ENCODE data around the gene PLXNA2. TPM values are rescaled to one million over a fixed set of nuclear protein-coding genes. Genes with fewer than 3 reads are reported as not detected.

Gene PLXNA2
- total RNA-seq, 2 experiments from 2014 or later: 0.04 TPM; not detected in 1

DNA sequence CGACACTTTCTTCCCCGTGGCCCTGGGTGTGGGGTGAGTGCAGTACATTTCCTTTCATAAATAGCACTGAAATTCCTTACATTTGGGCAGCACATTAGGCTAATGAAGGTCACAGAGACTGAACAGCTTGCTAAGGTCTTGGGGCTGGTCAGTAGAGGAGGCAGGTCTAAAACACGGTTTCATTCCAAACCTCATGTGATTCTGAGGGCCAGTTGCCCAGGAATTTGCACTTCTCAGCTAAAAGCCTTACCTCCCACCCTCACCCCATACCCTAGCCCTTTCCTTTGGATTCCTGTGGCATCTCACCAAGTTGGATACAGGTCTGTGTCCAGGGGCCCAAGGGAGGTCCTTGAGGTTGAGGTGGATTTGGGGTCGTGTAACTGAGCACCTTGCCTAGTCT lies 185.4 kb downstream of the PLXNA2 start:
- peaks cover 9% of the 10 kb centered on the region for H3K27me3 Mint-ChIP-seq
- CTCF ChIA-PET: no interaction called here

DNA sequence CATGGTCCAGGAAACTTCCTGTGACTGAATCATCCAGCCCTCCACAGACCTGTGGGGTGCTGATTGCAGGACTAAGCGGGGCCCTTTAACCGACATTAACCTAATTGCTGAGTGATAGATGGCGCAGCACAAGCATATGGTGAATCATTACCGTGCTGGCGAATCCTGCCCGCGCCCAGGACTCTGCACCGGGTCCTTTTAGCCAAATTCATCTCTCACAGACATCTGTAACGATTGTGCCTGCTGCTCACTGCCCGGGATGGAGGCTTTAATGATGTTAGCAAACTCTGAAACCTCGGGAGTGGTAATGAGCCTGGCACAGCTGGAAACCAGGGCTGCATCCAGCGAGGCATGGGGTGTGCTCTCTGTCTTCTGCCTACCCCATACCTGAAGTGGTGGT lies 185.9 kb downstream of the PLXNA2 start:
- Mint-ChIP-seq H3K36me3 (ENCODE audit: low read depth) (no peaks in the 10 kb centered on the region), H3K27me3 (peaks cover 9% of the 10 kb centered on the region), H3K4me3 (no peak overlapping the region), H3K27ac (no peak overlapping the region), H3K9me3 (ENCODE audit: low read depth) (no peaks in the 10 kb centered on the region), H3K4me1 (no peaks in the 10 kb centered on the region)
- intact Hi-C loops (cut with DNase I, micrococcal nuclease): no loop called here
- DNase-seq (no peak), ATAC-seq (no peak)
- POLR2A ChIA-PET: no interaction called here
- CTCF ChIA-PET: no interaction called here

More for the DNA sequence above, 185.4 kb downstream of the PLXNA2 start:
- Mint-ChIP-seq H3K4me3 (no peak overlapping the region), H3K36me3 (ENCODE audit: low read depth) (no peaks in the 10 kb centered on the region), H3K9me3 (ENCODE audit: low read depth) (no peaks in the 10 kb centered on the region), H3K4me1 (no peaks in the 10 kb centered on the region), H3K27ac (no peak overlapping the region)
- intact Hi-C loops (cut with DNase I, micrococcal nuclease): no loop called here
- POLR2A ChIA-PET: no interaction called here
- DNase-seq: no peak
- ATAC-seq: no peak

DNA sequence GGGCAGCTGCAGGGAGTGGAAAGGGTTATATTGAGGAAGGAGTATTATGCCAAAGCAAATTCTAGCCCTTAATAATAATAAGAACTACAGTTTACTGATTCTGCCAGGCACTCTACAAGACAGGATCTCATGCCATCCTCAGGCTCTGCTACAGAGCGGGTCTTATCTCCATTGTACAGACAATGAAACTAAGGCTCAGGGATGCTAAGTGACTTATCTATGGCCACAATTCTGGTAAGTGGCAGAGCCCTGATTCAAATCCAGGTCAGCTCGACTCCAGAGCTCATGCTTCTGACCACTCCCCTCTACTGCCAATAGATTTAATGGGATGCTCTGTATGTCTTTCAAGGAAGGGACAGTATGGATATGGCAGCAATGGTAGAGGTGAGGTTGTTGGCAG lies 187.1 kb downstream of the PLXNA2 start:
- Mint-ChIP-seq H3K27me3 (peaks cover 7% of the 10 kb centered on the region), H3K4me1 (no peaks in the 10 kb centered on the region), H3K9me3 (ENCODE audit: low read depth) (no peaks in the 10 kb centered on the region), H3K36me3 (ENCODE audit: low read depth) (no peaks in the 10 kb centered on the region), H3K4me3 (no peak overlapping the region), H3K27ac (no peak overlapping the region)
- DNase-seq (no peak), ATAC-seq (no peak)
- ChIA-PET CTCF (interaction anchor here (1.0 kb wide), 1 partner anchor 29 kb away, joined by 4 read pairs; no protein-coding TSS in a partner anchor), POLR2A (no interaction called here)
- intact Hi-C loops (cut with DNase I, micrococcal nuclease): no loop called here

- intact Hi-C loops (cut with DNase I, micrococcal nuclease): no loop called here
- Mint-ChIP-seq H3K27me3 (peaks cover 7% of the 10 kb centered on the region), H3K36me3 (ENCODE audit: low read depth) (no peaks in the 10 kb centered on the region), H3K4me3 (no peak overlapping the region), H3K9me3 (ENCODE audit: low read depth) (no peaks in the 10 kb centered on the region), H3K27ac (no peak overlapping the region), H3K4me1 (no peaks in the 10 kb centered on the region)
- ChIA-PET POLR2A (no interaction called here), CTCF (interaction anchor here (0.7 to 1.1 kb wide), 2 partner anchors 57 to 347 kb away, joined by 3 read pairs; no protein-coding TSS in a partner anchor)
- ATAC-seq (no peak), DNase-seq (no peak)
These were observed 188.6 kb downstream of the PLXNA2 start for GRCh38 chr1:208055535-208055934.

DNA sequence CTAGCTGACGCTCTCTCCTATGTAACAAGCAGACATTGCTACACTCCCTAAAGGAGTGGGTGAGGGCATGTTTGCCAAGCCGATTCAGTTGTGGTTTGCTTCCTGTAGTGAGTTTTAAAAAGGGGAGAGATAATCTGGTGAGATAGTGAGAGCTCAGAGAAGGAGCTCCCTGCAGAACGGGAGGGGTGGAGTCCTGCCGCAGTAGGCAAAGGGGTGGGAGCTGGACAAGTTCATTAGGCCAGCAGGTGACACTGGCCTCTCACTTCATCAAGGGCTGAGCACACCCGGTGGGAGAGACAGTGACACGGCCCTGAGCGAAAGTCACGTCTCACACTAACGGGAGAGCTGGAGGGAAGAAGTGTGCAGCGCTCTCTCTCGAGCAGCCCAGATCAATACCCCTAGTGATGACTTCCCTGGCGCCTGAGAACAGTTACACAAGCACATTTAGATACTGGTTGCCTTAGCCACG lies 189.2 kb downstream of the PLXNA2 start:
- H3K36me3 Mint-ChIP-seq (ENCODE audit: low read depth): no peaks in the 10 kb centered on the region
- ATAC-seq (no peak), DNase-seq (no peak)
- H3K4me1 Mint-ChIP-seq: no peaks in the 10 kb centered on the region
- intact Hi-C loops (cut with DNase I, micrococcal nuclease): no loop called here
- H3K9me3 Mint-ChIP-seq (ENCODE audit: low read depth): no peaks in the 10 kb centered on the region
- POLR2A ChIA-PET: no interaction called here
- peaks cover 7% of the 10 kb centered on the region for H3K27me3 Mint-ChIP-seq
- H3K27ac Mint-ChIP-seq: no peak overlapping the region
- CTCF ChIA-PET: interaction anchor here (0.7 to 1.1 kb wide), 2 partner anchors 57 to 346 kb away, joined by 3 read pairs; no protein-coding TSS in a partner anchor
- no peak overlapping the region for H3K4me3 Mint-ChIP-seq

DNA sequence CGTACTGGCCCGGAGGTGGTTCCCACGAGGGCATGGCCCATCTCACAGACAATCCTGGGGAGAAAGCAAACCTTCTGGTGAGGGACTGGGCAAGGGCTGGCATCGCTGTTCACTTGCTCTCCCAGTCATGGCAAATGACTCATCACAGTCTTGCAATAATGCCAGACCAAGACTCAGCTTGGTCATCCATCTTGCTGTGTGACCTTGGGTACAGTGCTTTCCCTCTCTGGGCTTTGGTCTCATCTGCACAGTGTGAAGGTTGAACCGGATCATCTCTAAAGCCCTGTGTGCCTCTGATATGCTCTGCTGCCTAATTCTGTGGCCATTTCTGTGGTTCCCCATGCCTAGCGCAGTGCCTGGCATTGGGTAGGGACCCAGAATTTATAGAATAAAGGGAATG lies 189.7 kb downstream of the PLXNA2 start:
- peaks cover 7% of the 10 kb centered on the region for H3K27me3 Mint-ChIP-seq
- no peak for DNase-seq
- CTCF ChIA-PET: interaction anchor here (0.7 to 1.1 kb wide), 2 partner anchors 56 to 346 kb away, joined by 3 read pairs; no protein-coding TSS in a partner anchor
- no peaks in the 10 kb centered on the region for H3K36me3 Mint-ChIP-seq (ENCODE audit: low read depth)
- H3K9me3 Mint-ChIP-seq (ENCODE audit: low read depth): no peaks in the 10 kb centered on the region
- no peak overlapping the region for H3K27ac Mint-ChIP-seq
- H3K4me3 Mint-ChIP-seq: no peak overlapping the region
- no peak for ATAC-seq
- no peaks in the 10 kb centered on the region for H3K4me1 Mint-ChIP-seq
- POLR2A ChIA-PET: no interaction called here
- intact Hi-C loops (cut with DNase I, micrococcal nuclease): no loop called here

GRCh38 chr1:208053661-208054060 lies 190.5 kb downstream of the PLXNA2 start:
- ATAC-seq (no peak), DNase-seq (no peak)
- CTCF ChIA-PET: no interaction called here
- Mint-ChIP-seq H3K4me1 (peaks cover 2% of the 10 kb centered on the region), H3K9me3 (ENCODE audit: low read depth) (no peaks in the 10 kb centered on the region), H3K27ac (no peak overlapping the region), H3K36me3 (ENCODE audit: low read depth) (no peaks in the 10 kb centered on the region), H3K4me3 (no peak overlapping the region), H3K27me3 (peaks cover 7% of the 10 kb centered on the region)
- POLR2A ChIA-PET: no interaction called here
- intact Hi-C loops (cut with DNase I, micrococcal nuclease): no loop called here

DNA sequence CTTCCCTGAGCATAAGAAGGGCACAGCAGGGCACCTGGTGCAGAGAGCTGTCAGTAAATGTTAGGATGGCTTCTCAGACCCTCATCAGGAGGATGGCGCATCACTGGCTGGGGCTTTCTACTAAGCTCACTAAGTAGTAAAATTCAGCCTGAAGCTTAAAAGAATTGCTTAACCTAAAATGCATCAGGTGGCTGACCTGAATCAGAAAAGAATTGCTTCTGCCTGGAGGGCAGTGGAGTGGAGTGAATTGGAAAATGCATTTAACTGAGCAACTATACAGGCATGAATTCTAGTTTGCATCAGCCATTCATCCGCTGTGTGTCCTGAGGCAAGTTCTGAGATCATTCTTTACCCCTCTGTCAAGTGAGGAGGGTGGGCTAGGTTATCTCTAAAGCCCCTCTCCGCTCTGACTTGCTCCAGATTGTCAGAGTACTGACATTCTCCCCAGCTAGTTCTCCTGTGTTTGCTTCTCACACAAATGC lies 191.2 kb downstream of the PLXNA2 start:
- ATAC-seq: no peak
- POLR2A ChIA-PET: no interaction called here

DNA sequence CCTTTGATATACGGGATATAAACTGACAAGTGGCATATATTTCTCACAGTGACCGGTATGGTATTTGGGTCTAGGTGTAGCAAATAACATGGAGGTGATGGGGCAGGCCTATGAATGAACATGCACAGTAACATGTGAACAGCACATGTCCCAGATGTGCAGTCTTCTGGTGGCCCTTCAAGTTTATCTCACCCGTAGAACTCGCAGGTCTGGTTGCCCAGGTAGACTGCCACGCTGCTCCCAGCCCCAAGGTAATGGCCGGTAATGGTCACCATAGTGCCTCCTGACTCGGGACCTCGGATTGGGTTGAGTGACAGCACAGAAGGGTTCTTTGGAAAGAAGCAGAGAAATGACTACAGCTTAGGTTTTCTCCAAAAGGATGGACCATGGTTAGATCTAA lies 192.0 kb downstream of the PLXNA2 start:
- H3K9me3 Mint-ChIP-seq (ENCODE audit: low read depth): no peaks in the 10 kb centered on the region
- no peak overlapping the region for H3K4me3 Mint-ChIP-seq
- DNase-seq: no peak
- peaks cover 7% of the 10 kb centered on the region for H3K27me3 Mint-ChIP-seq
- H3K27ac Mint-ChIP-seq: no peak overlapping the region
- ChIA-PET CTCF (interaction anchor here (0.6 kb wide), 1 partner anchor 184 kb away, joined by 3 read pairs; no protein-coding TSS in a partner anchor), POLR2A (no interaction called here)
- ATAC-seq: no peak
- intact Hi-C loops (cut with DNase I, micrococcal nuclease): no loop called here
- H3K4me1 Mint-ChIP-seq: peaks cover 3% of the 10 kb centered on the region
- no peaks in the 10 kb centered on the region for H3K36me3 Mint-ChIP-seq (ENCODE audit: low read depth)

More for the DNA sequence above, 191.2 kb downstream of the PLXNA2 start:
- peaks cover 3% of the 10 kb centered on the region for H3K4me1 Mint-ChIP-seq
- DNase-seq: no peak
- no peak overlapping the region for H3K4me3 Mint-ChIP-seq
- H3K27me3 Mint-ChIP-seq: peaks cover 7% of the 10 kb centered on the region
- H3K27ac Mint-ChIP-seq: no peak overlapping the region
- CTCF ChIA-PET: interaction anchor here (0.6 kb wide), 1 partner anchor 185 kb away, joined by 3 read pairs; no protein-coding TSS in a partner anchor
- no peaks in the 10 kb centered on the region for H3K9me3 Mint-ChIP-seq (ENCODE audit: low read depth)
- intact Hi-C loops (cut with DNase I, micrococcal nuclease): no loop called here
- H3K36me3 Mint-ChIP-seq (ENCODE audit: low read depth): no peaks in the 10 kb centered on the region

- ChIA-PET POLR2A (no interaction called here), CTCF (no interaction called here)
- ATAC-seq (no peak), DNase-seq (no peak)
- H3K4me3 Mint-ChIP-seq: no peak overlapping the region
- H3K27ac Mint-ChIP-seq: no peak overlapping the region
- peaks cover 3% of the 10 kb centered on the region for H3K4me1 Mint-ChIP-seq
- H3K36me3 Mint-ChIP-seq (ENCODE audit: low read depth): no peaks in the 10 kb centered on the region
- H3K27me3 Mint-ChIP-seq: peaks cover 7% of the 10 kb centered on the region
- intact Hi-C loops (cut with DNase I, micrococcal nuclease): no loop called here
- no peaks in the 10 kb centered on the region for H3K9me3 Mint-ChIP-seq (ENCODE audit: low read depth)
These were observed 192.5 kb downstream of the PLXNA2 start for GRCh38 chr1:208051651-208052050.

DNA sequence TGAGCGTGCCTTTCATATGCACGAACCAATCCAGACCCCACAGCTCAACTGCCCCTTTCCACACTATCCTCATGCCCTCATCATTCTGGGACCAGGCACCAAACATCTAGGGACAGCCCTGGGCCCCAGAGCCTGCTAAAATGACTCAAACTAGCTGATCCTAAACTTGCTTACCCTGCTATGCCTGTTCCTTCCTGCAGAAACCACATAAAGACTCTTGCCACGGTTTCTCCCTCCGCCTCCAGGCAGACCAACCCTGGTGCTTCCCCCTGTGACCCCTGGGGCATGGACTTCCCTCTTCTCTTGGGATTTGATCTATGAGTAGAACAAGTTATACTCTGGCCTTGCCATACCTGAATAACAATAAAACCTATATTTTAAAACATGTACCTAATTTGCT lies 195.3 kb downstream of the PLXNA2 start:
- DNase-seq: no peak
- H3K4me1 Mint-ChIP-seq: peaks cover 8% of the 10 kb centered on the region
- H3K27ac Mint-ChIP-seq: no peak overlapping the region
- intact Hi-C loops (cut with DNase I, micrococcal nuclease): no loop called here
- CTCF ChIA-PET: interaction anchor here (0.8 to 1.0 kb wide), 3 partner anchors 19 to 43 kb away, joined by 3 to 4 read pairs (median 3); no protein-coding TSS in a partner anchor
- no peaks in the 10 kb centered on the region for H3K9me3 Mint-ChIP-seq (ENCODE audit: low read depth)
- no peaks in the 10 kb centered on the region for H3K36me3 Mint-ChIP-seq (ENCODE audit: low read depth)
- ATAC-seq: no peak
- no peak overlapping the region for H3K4me3 Mint-ChIP-seq
- H3K27me3 Mint-ChIP-seq: no peaks in the 10 kb centered on the region
- POLR2A ChIA-PET: no interaction called here

- ATAC-seq (no peak), DNase-seq (no peak)
- Mint-ChIP-seq H3K36me3 (ENCODE audit: low read depth) (no peaks in the 10 kb centered on the region), H3K9me3 (ENCODE audit: low read depth) (no peaks in the 10 kb centered on the region), H3K4me3 (no peak overlapping the region), H3K27ac (no peak overlapping the region), H3K4me1 (peaks cover 8% of the 10 kb centered on the region), H3K27me3 (no peaks in the 10 kb centered on the region)
- ChIA-PET POLR2A (no interaction called here), CTCF (interaction anchor here (0.7 to 2.2 kb wide), 6 partner anchors 20 to 52 kb away, joined by 3 to 8 read pairs (median 3); no protein-coding TSS in a partner anchor)
- intact Hi-C loops (cut with DNase I, micrococcal nuclease): no loop called here
These were observed 196.2 kb downstream of the PLXNA2 start for GRCh38 chr1:208047975-208048374.
